Panc1 (cell line): Measurements from ENCODE around the gene HLA-DQA2. TPM values are rescaled to one million over a fixed set of nuclear protein-coding genes. Genes with fewer than 3 reads are reported as not detected.

Experiments
- ATAC-seq: fragments of 200-7000 bp; cut with Tn5 transposase; 2 replicates; pipeline ENCODE4 v1.9.1; 2020; ENCODE audit warnings: mild to moderate bottlenecking, moderate library complexity
- BruUV-seq: library from RNA; stranded (reverse); fragments of 400-500 nt; replicated peaks from 2 replicates; lab custom pipeline; 2021; lab: Mats Ljungman, UMichigan
- CTCF ChIA-PET: fragments of 300-600 bp; sonication (Branson Sonifier 250); formaldehyde crosslinking; loops from one replicate; lab custom pipeline; 2022; ENCODE audit warnings: antibody characterized with exemption; lab: Charles Lee
- POLR2A ChIA-PET: fragments of 300-600 bp; sonication (Branson Sonifier 250); formaldehyde crosslinking; loops from one replicate; lab custom pipeline; 2022; ENCODE audit warnings: antibody characterized with exemption; lab: Charles Lee
- DNase-seq: peaks from one replicate; pipeline ENCODE4 v3.0.0-alpha.2; 2010; ENCODE audit warnings: low read depth, low spot score
- H3K27ac ChIP-seq: 2 replicates; pipeline ENCODE4 v1.5.1; 2011; ENCODE audit warnings: mild to moderate bottlenecking, low read length, inconsistent platforms
- H3K27me3 ChIP-seq: fragments of 200-500 bp; sonication (Bioruptor generic); 2 replicates; pipeline ENCODE4 v1.6.0; 2014; ENCODE audit warnings: low read length, inconsistent platforms; ENCODE audit not compliant: control insufficient read depth, insufficient read depth
- H3K36me3 ChIP-seq: fragments of 200-500 bp; sonication (Bioruptor generic); 2 replicates; pipeline ENCODE4 v1.5.1; 2014; ENCODE audit warnings: inconsistent platforms, mild to moderate bottlenecking, low read length, moderate library complexity; ENCODE audit not compliant: control insufficient read depth, insufficient read depth
- H3K4me1 ChIP-seq: 2 replicates; pipeline ENCODE4 v1.5.1; 2011; ENCODE audit warnings: inconsistent platforms, mild to moderate bottlenecking, low read length, moderate library complexity; ENCODE audit not compliant: control insufficient read depth, insufficient read depth
- H3K4me3 ChIP-seq, 2 experiments: 2 replicates each; pipeline ENCODE4 v1.5.1; 2011 to 2012; ENCODE audit warnings: low read depth in 2 of 2, low read length in 2 of 2, mild to moderate bottlenecking in 2 of 2, inconsistent platforms in 1 of 2, moderate library complexity in 1 of 2
- H3K9me3 ChIP-seq: fragments of 200-500 bp; sonication (Bioruptor generic); 2 replicates; pipeline ENCODE4 v1.5.1; 2014; ENCODE audit warnings: low read depth, mild to moderate bottlenecking, inconsistent platforms, low read length, moderate library complexity; ENCODE audit not compliant: control insufficient read depth, insufficient read depth
- POLR2AphosphoS5 ChIP-seq: IDR thresholded peaks from 2 replicates; pipeline ENCODE4 v1.6.1; 2012; ENCODE audit warnings: mild to moderate bottlenecking, low read depth, low read length, moderate library complexity
- SIN3A ChIP-seq: IDR thresholded peaks from 2 replicates; pipeline ENCODE4 v1.6.1; 2012; ENCODE audit warnings: low read depth, mild to moderate bottlenecking, low read length, moderate library complexity, borderline replicate concordance; ENCODE audit not compliant: insufficient read depth
- TCF7L2 ChIP-seq: IDR thresholded peaks from 2 replicates; pipeline ENCODE4 v1.6.1; 2011; ENCODE audit warnings: mild to moderate bottlenecking, low read depth, low read length, inconsistent platforms
- in situ Hi-C: cut with HindIII; loops from 2 replicates; pipeline ENCODE4 v1.10.0; 2016; ENCODE audit warnings: low sequenced_read_pairs, low pct_unique_long_range_greater_than_20kb
- intact Hi-C: fragments of 100-400 bp; cut with micrococcal nuclease; formaldehyde crosslinking; loops from one replicate; pipeline ENCODE4 v1.10.0; 2022; ENCODE audit not compliant: unreplicated experiment
- total RNA-seq: library from RNA; stranded (reverse); gene quantifications from one replicate; pipeline ENCODE4 v1.2.1, GENCODE V29; 2021; ENCODE audit not compliant: unreplicated experiment
- TF ChIP-seq, protein P1 (sequence below), 2 experiments: IDR thresholded peaks; 2 replicates each; pipeline ENCODE4 v1.6.1; 2011 to 2012; ENCODE audit warnings: low read depth in 2 of 2, control low read depth in 1 of 2, low read length in 1 of 2, mild to moderate bottlenecking in 1 of 2, moderate library complexity in 1 of 2; ENCODE audit not compliant: insufficient read depth in 1 of 2
- TF ChIP-seq, protein P2 (sequence below): fragments of 450-650 bp; IDR thresholded peaks from 2 replicates; pipeline ENCODE4 v1.5.1; 2017; ENCODE audit warnings: mild to moderate bottlenecking

Gene HLA-DQA2
- total RNA-seq, 1 experiment from 2014 or later = not detected

GRCh38 chr6:32738126-32738525, 3.1 kb upstream of the HLA-DQA2 start:
- POLR2A ChIA-PET = no interaction called here
- H3K9me3 ChIP-seq = no peaks in the 10 kb centered on the region
- no peak overlapping the region for H3K27ac ChIP-seq
- in situ Hi-C loops (no loop called here), intact Hi-C loops (no loop called here)
- H3K4me3 ChIP-seq = no peak overlapping the region
- H3K36me3 ChIP-seq = no peaks in the 10 kb centered on the region; the same call in 1 of the 2 replicates
- no peak for ATAC-seq
- CTCF ChIA-PET = no interaction called here
- no TSS peak for BruUV-seq
- no peak for DNase-seq
- TF ChIP-seq SIN3A = no peak
- TF ChIP-seq POLR2AphosphoS5 = no peak
- no peak for TF ChIP-seq TCF7L2
- TF ChIP-seq, protein P1, sequence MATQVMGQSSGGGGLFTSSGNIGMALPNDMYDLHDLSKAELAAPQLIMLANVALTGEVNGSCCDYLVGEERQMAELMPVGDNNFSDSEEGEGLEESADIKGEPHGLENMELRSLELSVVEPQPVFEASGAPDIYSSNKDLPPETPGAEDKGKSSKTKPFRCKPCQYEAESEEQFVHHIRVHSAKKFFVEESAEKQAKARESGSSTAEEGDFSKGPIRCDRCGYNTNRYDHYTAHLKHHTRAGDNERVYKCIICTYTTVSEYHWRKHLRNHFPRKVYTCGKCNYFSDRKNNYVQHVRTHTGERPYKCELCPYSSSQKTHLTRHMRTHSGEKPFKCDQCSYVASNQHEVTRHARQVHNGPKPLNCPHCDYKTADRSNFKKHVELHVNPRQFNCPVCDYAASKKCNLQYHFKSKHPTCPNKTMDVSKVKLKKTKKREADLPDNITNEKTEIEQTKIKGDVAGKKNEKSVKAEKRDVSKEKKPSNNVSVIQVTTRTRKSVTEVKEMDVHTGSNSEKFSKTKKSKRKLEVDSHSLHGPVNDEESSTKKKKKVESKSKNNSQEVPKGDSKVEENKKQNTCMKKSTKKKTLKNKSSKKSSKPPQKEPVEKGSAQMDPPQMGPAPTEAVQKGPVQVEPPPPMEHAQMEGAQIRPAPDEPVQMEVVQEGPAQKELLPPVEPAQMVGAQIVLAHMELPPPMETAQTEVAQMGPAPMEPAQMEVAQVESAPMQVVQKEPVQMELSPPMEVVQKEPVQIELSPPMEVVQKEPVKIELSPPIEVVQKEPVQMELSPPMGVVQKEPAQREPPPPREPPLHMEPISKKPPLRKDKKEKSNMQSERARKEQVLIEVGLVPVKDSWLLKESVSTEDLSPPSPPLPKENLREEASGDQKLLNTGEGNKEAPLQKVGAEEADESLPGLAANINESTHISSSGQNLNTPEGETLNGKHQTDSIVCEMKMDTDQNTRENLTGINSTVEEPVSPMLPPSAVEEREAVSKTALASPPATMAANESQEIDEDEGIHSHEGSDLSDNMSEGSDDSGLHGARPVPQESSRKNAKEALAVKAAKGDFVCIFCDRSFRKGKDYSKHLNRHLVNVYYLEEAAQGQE (IDR thresholded peaks at IDR 0.05; ENCODE audit: insufficient read depth in 1 of 2, low read depth in 2 of 2, low read length in 1 of 2) = no peak
- TF ChIP-seq, protein P2, sequence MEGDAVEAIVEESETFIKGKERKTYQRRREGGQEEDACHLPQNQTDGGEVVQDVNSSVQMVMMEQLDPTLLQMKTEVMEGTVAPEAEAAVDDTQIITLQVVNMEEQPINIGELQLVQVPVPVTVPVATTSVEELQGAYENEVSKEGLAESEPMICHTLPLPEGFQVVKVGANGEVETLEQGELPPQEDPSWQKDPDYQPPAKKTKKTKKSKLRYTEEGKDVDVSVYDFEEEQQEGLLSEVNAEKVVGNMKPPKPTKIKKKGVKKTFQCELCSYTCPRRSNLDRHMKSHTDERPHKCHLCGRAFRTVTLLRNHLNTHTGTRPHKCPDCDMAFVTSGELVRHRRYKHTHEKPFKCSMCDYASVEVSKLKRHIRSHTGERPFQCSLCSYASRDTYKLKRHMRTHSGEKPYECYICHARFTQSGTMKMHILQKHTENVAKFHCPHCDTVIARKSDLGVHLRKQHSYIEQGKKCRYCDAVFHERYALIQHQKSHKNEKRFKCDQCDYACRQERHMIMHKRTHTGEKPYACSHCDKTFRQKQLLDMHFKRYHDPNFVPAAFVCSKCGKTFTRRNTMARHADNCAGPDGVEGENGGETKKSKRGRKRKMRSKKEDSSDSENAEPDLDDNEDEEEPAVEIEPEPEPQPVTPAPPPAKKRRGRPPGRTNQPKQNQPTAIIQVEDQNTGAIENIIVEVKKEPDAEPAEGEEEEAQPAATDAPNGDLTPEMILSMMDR = no peak
- H3K4me1 ChIP-seq = no peaks in the 10 kb centered on the region
- H3K27me3 ChIP-seq = peaks cover 12% of the 10 kb centered on the region

- CTCF ChIA-PET = interaction anchor here (0.6 kb wide), 1 partner anchor 450 kb away, joined by 3 read pairs; no protein-coding TSS in a partner anchor
- BruUV-seq = no TSS peak
- H3K4me1 ChIP-seq = no peaks in the 10 kb centered on the region
- intact Hi-C loops = no loop called here
- POLR2A ChIA-PET = no interaction called here
- no peak overlapping the region for H3K4me3 ChIP-seq
- H3K36me3 ChIP-seq = no peaks in the 10 kb centered on the region
- no peaks in the 10 kb centered on the region for H3K9me3 ChIP-seq
- in situ Hi-C loops = no loop called here
- no peak overlapping the region for H3K27ac ChIP-seq
- TF ChIP-seq SIN3A = no peak
- TF ChIP-seq TCF7L2 = no peak
- TF ChIP-seq, protein P1 (IDR thresholded peaks at IDR 0.05; ENCODE audit: insufficient read depth in 1 of 2, low read depth in 2 of 2, low read length in 1 of 2) = no peak
- TF ChIP-seq, protein P2 = no peak
- no peak for TF ChIP-seq POLR2AphosphoS5
- DNase-seq = no peak
- H3K27me3 ChIP-seq = peaks cover 13% of the 10 kb centered on the region
- no peak for ATAC-seq
These were observed 1.2 kb downstream of the HLA-DQA2 start for GRCh38 chr6:32742374-32742773.
